GM12891 (cell line): ENCODE results near the gene CALML3.

ENCODE experiments used
- POLR2A ChIP-seq: IDR thresholded peaks from 2 replicates; pipeline ENCODE4 v1.6.1; 2011; ENCODE audit warnings: low read depth, low read length, control low read depth
- POLR2AphosphoS5 ChIP-seq: IDR thresholded peaks from 2 replicates; pipeline ENCODE4 v1.6.1; 2011; ENCODE audit warnings: low read depth, low read length, control low read depth

GRCh38 chr10:5504146-5505072 lies 20.4 kb upstream of the CALML3 start:
- TF ChIP-seq POLR2A (no peak), POLR2AphosphoS5 (no peak)
